ENCODE results near the gene CES2.
"Not testable (repeated sequence)": the region's sequence is repeated elsewhere in the genome, so short reads cannot be mapped to it uniquely, and the experiment has no call there.

The CES2 gene

DNA sequence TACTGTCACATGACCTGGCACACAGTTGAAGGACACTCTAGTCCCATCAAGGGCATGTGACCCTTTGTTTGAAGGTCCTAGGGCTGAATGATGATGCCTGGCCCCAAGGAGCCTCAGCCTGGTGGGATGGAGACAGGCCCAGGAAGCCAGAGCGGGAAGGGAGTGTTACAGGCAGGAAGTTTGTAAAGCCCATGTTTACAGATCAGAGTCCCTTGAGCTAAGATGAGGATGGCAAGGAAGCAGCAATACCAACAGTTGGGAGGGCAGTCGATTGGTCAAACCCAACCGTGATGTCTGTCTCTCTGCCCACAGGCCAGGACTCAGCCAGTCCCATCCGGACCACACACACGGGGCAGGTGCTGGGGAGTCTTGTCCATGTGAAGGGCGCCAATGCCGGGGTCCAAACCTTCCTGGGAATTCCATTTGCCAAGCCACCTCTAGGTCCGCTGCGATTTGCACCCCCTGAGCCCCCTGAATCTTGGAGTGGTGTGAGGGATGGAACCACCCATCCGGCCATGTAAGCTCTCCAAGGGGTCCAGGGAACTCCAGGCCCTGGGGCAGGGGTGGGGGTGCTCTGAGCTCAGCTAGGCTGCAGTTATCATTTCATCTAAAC, 2.5 kb downstream of the CES2 start:
- no peak for DNase-seq

DNA sequence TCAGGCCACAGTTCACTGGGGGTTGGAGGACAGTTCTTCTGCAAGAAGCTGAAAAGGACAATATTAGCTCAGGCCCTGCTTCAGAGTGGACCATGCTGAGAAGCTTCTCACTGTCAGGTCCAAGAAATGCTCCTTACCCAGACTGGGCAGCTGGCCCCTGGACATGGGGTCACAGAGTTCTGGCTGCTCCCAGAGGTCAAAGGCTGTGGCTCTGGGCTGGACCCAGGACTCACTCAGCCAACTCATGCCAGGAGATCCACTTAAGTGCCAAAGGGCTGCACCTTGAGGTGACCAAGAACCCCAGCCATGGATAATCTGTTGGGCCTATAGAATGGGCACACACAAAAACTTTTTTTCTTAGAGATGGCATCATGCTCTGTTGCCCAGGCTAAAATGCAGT, 4.0 kb downstream of the CES2 start:
- DNase-seq: no peak

DNA sequence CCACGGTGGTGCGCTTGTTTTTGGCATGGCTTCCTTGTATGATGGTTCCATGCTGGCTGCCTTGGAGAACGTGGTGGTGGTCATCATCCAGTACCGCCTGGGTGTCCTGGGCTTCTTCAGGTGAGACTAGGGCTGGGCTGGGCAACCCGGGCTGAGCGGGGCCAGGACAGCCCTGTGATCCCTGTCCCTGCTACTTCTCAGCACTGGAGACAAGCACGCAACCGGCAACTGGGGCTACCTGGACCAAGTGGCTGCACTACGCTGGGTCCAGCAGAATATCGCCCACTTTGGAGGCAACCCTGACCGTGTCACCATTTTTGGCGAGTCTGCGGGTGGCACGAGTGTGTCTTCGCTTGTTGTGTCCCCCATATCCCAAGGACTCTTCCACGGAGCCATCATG, 4.9 kb downstream of the CES2 start:
- DNase-seq: no peak

DNA sequence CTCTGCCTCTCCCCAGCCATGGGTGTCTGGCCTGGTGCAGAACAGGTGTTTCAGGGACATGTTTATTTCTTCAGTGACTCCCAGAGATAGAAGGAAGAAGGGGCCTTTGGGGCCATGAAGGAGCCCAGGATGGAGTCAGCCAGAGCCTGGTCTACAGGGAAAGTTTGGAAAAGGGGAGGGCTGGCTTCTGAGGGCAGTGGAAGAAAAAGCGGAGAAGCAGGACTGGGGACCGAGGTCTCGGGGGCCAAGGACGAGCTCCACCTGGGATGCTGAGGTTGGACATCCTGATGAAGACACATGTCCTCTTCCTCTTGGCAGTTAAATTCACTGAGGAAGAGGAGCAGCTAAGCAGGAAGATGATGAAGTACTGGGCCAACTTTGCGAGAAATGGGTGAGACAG, 7.7 kb downstream of the CES2 start:
- DNase-seq: no peak

DNA sequence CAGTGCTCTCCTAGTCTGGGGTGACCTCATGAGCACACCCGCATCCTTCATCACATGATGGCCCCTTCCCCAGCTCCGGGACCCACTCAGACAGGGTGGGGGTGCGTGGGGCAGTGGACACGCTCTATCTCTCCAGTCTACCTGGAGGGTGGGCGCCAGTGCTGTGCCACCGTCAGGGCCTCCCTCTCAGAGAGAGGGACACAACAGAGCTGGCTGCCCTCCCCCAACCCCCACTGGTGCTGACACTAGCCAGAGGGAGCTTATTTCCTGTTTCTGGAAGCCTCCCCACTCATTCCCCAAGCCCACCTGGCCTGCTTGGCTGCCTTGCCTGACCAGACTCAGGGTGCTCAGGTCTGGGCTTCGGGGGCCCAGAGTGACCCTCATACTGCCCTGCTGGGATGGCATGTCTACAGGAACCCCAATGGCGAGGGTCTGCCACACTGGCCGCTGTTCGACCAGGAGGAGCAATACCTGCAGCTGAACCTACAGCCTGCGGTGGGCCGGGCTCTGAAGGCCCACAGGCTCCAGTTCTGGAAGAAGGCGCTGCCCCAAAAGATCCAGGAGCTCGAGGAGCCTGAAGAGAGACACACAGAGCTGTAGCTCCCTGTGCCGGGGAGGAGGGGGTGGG, 8.2 kb downstream of the CES2 start:
- no peak for DNase-seq

DNA sequence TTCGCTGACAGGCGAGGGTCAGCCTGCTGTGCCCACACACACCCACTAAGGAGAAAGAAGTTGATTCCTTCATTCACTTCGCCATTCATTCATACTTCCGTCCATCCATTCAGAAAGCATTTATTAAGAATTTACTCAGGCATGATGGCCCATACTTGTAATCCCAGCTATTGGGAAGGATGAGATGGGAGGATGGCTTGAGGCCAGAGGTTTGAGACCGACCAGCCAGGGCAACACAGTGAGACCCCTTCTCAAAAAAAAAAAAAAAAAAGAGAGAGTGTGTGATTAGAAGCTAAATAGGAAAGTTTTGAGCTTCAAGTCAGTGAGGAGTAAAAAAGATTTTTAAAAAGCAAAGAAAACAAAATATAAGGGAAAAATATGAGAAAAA, 8.7 kb downstream of the CES2 start:
- DNase-seq: no peak

DNA sequence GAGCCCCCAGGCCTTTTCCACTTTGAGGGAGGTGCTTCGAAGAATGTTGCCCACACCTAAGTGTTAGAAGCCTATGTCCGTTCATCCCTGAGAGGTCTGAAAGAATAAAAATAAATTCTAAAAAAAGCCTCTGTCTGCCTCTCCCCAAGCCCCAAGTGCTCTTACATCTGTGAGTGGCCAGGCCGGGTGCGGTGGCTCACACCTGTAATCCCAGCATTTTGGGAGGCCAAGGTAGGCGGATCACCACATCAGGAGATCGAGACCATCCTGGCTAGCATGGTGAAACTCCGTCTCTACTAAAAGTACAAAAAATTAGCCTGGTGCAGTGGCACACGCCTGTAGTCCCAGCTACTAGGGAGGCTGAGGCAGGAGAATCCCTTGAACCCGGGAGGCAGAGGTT, 9.7 kb downstream of the CES2 start:
- not testable (repeated sequence) for DNase-seq

DNA sequence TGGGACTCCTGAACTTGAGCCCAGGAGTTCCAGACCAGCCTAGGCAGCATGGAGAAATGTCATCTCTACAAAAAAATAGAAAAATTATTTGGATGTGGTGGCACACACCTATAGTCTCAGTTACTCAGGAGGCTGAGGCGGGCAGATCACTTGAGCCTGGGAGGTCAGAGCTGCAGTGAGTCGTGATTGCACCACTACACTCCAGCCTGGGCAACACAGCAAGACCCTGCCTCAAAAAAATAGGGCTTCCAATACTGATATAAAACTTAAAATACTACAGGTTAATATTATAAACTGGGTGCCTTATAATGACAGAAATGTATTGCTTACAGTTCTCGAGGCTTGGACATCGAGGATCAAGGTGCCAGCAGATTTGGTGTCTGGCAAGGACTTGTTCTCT, 10.6 kb downstream of the CES2 start:
- DNase-seq: no peak

DNA sequence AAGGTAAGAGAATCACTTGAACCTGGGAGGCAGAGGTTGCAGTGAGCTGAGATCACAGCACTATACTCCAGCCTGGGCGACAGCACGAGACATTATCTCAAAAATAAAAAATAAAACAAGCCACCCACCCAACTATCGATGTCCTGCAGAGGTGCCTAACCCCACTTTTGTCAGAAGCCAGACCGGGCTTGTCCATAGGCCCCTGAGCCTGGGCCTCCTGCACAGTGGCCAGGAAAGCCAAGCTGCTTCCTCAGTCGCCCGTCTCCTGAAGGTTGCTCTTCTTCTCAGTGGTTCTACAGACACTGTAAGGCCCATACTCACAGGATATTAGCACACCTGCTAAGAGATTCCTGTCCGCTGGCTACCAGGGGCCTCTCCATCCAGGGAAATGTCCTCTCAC, 11.2 kb downstream of the CES2 start:
- DNase-seq: no peak

DNA sequence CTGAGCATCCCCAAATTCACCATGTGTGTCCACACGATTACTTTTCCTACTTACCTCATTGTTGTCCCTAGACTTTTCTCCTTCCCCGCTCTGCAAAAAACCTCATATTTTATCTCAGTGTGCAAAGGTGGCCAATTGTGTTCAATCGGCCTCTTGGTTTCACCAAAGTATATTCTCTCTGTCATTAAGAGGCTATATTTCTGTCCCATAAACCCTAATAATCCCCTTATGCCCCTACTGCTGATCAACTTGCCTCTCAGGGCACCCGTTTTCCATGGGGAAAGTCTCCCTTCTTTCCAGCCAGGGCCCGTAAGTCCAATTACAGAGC, 11.6 kb downstream of the CES2 start:
- DNase-seq: no peak

DNA sequence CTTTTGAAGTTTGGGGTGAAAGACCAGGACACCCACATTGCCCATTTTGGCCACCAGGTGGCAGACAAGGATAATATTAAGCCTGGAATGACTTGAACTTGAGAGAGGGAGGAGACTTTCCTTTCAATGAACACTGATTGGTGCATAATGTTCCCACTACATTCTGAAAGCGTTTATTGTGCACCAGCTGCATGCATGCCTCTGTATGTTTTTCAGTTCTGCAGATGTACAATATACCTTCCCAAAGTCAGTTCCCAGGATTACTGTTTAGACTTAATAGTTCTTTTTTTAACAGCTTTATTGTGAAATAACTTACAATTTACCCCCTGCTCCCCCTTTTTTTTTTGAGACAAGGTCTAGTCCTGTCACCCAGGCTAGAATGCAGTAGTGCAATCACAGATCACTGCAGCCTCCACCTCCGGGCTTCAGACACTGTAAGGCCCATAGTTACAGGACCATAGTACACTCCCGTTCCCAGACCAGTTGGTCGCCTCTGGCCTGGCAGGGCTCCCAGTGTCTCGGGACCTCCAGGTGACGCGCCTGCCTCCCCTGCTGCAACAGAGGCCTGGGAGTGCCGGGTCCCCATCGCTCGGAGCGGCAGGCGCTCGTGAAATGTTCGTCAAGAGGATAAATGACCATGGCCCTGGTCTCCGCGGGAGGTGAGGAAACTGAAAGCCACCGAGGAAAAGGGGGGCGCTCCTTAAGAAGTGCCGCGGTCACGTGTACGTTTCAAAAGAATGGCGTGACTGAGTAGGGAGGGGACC, 12.2 kb downstream of the CES2 start:
- peak; percentile 75 to 90 for DNase-seq

DNA sequence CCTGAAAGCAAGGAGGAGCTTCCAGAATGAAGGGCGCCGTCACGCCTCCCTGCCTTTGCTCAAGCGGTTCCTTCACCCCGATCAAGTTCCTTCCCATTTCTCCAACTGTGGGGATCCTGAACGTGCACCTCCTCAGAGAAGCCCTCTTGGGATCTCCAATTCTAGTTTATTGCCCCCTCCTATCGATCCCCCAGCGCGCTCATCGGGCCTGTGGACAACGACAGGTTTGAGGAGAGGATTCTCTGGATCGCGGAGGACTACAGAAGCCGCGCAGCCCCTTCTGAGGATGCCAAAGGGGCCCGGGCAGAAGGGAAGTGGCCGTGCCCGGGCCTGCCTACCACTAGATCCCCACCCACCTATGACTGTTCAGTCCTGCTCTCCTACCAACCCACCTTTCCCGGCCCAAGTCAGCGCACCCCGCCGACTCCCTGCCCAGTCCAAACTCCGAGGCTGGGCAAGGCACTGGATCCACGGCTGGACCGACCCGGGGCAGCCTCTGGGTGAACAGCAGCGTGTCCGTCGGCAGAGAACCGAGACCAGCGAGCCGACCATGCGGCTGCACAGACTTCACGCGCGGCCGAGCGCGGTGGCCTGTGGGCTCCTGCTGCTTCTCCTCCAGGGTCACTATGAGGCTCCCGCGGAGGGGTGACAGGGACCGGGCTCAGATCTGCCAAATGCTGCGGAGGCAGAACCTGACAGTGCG, 13.0 kb downstream of the CES2 start:
- DNase-seq: no peak

DNA sequence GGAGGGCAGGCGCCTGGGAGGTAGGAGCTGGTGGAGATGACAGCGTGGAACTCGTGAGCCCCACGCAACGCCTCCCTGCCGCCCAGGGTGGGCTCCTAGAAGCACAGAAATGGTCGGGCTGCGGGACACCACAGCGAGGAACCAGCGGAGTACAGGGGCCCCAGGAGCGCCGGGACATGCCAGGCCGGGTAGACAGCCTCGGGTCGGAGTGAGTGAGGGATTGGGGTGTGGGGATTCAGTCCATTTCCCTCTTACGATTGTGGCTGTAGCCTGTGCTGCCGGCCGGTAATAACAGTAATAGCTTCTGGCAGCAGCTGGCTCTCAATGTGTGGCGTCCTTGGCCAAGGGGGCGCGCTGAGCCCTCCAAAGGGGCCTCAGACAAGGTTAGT, 13.5 kb downstream of the CES2 start:
- no peak for DNase-seq

DNA sequence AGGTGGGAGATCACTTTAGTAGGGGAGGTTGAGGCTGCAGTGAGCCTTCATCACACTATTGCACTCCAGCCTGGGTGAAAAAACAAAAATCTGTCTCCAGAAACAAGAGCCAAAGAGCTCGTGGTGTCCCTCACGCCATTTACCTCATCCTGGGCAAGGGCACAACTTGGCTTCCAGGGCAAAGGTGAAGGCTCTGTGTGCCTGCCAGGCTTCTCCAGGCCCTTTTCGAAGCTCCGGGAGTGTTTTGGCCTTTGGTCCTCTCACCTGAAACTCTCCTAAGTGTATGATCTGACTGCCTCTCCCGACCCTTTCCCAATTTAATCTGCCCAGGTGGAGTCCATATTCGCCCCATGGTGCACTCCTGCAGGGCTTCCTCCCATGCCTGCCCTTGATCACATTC, 14.2 kb downstream of the CES2 start:
- DNase-seq: no peak

DNA sequence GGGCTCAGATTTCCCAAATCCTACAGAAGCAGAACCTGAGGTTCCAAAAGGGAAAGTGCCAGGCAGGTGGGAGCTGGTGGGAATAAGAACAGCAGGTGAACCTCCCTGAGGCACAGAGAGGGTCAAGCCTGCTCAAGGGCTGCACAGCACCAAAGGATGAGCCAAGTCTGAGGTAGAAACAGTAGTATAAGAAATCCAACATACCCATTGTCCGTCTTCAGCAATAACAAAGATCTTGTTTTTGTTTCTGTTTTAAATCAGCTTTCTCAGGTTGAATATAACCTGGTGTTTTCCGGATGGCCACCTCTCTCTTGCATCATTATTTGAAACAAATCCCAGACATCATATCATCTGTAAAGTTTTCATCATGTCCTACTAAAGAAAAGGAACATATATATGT, 15.1 kb downstream of the CES2 start:
- no peak for DNase-seq

DNA sequence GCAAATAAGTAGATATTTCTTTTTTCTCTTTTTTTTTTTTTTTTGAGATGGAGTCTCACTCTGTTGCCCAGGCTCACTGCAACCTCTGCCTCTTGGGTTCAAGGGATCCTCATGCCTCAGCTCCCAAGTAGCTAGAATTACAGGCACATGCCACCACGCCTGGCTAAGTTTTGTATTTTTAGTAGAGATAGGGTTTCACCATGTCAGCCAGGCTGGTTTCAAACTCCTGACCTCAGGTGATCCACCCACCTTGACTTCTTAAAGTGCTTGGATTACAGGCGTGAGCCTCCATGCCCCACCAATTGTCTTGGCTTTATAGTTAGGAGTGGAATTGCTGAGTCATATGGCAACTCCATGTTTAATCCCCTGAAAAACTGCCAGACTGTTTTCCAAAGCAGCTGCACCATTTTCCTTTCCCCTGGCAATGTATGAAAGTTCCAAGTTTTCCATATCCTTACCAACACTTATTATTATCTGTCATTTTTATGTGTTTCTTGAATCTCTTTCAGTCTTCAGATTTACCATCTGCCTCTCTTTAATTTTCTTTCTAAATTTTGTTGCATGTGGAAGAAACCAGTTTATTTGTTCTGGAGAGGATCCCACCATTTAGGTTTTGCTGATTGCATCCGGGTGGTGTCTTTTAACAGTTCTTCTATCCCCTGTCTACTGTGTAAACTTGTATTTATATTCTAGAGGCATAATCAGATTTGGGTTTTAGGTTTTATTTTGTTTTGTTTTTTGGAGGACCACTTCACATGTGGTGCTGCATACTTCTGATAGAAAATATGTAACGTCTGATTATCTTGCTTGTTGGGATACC, 15.9 kb downstream of the CES2 start:
- no peak for DNase-seq

DNA sequence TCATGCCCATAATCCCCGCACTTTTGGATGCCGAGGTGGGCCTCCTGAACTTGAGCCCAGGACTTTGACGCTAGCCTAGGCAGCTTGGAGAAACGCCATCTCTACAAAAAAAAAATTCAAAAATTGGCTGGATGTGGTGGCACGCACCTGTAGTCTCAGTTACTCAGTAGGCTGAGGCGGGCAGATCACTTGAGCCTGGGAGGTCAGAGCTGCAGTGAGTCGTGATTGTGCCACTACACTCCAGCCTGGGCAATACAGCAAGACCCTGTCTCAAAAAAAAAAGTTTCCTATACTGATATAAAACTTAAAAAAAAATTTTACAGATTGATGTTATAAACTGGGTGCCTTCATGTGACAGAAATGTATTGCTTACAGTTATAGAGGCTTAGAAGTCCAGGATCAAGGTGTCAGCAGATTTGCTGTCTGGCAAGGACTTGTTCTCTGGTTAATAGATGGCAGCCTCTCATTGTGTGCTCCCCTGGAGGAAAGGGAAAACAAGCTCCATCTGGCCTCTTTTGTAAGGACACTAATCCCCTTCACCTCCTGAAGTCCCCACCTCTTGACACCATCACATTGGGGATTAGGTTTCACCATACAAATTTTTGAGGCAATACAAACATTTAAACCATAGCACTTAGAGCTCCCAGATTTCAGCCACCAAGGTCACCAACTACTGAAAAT, 17.3 kb downstream of the CES2 start:
- no peak for DNase-seq

DNA sequence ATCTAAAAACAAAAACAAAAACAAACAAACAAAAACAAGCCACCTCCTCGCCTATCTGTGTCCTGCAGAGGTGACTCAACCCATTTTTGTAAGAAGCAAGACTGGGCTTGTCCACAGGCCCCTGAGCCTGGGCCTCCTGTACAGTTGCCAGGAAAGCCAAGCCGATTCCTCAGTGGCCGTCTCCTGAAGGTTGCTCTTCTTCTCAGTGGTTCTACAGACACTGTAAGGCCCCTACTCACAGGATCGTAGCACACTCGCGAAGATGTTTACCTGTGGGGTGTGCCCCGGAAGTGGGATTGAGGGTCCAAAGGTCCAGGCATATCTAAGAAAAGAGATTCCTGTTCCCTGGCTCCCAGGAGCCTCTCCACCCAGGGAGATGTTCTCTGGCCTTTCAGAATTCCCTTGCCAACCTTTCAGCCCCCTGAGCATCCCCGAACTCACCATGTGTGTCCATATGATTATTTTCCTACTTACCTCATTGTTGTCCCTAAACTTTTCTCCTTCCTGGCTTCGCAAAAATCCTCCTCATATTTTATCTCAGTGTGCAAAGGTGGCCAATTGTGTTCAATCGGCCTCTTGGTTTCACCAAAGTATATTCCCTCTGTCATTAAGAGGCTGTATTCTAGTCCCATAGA, 18.3 kb downstream of the CES2 start:
- no peak for DNase-seq

DNA sequence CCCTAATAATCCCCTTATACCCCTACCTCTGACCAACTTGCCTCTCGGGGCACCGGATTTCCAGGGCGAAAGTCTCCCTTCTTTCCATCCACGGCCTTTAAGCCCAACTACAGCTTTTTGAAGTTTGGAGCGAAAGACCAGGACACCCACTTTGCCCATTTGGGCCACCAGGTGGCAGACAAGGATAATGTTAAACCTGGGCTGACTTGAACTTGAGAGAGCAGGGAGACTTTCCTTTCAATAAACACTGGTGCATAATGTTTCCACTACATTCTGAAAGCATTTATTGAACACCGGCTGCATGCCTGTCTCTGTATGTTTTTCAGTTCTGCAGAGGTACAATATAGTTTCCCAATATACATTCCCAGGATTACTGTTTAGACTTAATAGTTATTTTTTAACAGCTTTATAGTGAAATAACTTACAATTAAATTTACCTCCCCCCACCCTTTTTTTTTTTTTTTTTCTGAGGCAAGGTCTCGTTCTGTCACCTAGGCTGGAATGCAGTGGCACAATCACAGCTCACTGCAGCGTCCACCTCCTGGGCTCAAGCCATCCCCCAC, 18.9 kb downstream of the CES2 start:
- DNase-seq: peak; percentile 63 to 79

DNA sequence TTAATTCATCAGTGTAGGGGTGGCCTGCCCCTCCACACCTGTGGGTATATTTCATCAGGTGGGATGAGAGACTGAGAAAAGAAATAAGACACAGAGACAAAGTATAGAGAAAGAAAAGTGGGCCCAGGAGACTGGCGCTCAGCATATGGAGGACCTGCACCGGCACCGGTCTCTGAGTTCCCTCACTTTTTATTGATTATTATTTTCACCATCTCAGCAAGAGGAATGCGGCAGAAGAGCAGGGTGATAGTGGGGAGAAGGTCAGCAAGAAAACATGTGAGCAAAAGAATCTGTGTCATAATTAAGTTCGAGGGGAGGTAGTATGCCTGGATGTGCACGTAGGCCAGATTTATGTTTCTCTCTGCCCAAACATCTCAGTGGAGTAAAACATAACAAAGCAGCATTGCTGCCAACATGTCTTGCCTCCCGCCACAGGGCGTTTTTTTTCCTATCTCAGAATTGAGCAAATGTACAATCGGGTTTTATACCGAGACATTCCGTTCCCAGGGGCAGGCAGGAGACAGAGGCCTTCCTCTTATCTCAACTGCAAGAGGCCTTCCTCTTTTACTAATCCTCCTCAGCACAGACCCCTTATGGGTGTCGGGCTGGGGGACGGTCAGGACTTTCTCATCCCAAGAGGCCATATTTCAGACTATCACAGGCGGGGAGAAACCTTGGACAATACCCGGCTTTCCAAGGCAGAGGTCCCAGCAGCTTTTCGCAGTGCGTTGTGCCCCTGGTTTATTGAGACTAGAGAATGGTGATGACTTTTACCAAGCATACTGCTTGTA, 20.2 kb downstream of the CES2 start:
- not testable (repeated sequence) for DNase-seq

DNA sequence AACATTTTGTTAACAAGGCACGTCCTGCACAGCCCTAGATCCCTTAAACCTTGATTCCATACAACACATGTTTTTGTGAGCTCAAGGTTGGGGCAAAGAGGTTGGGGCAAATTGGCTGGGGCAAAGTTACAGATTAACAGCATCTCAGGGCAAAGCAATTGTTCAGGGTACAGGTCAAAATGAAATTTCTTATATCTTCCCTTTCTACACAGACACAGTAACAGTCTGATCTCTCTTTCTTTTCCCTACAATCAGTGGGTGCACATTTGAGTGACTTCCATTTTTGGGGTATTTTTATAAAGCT, 20.8 kb downstream of the CES2 start:
- not testable (repeated sequence) for DNase-seq
